CD8-positive, alpha-beta memory T cell (primary cell): ENCODE results near the gene B2M. TPM values are rescaled to one million over a fixed set of nuclear protein-coding genes. Genes with fewer than 3 reads are reported as not detected.
"Not testable (repeated sequence)": the region's sequence is repeated elsewhere in the genome, so short reads cannot be mapped to it uniquely, and the experiment has no call there.

Experiments
- CTCF ChIA-PET: fragments of 350-600 bp; sonication (Branson Sonifier 250); formaldehyde crosslinking; loops from one replicate; lab custom pipeline; 2021; ENCODE audit warnings: antibody characterized with exemption; lab: Charles Lee
- POLR2A ChIA-PET: fragments of 350-600 bp; sonication (Branson Sonifier 250); formaldehyde crosslinking; loops from one replicate; lab custom pipeline; 2021; ENCODE audit warnings: antibody characterized with exemption; lab: Charles Lee
- DNase-seq, 5 donors: peaks; one replicate each; pipeline versions ENCODE4 v3.0.0 to v3.0.0-alpha.2; 2020 to 2022; ENCODE audit warnings: mixed read lengths in 1 of 5
- H3K27ac ChIP-seq: one replicate; pipeline ENCODE4 v1.7.0; 2013; ENCODE audit warnings: low read depth, mild to moderate bottlenecking, low read length, moderate library complexity
- H3K27me3 ChIP-seq: 2 replicates; pipeline ENCODE4 v1.7.0; 2013; ENCODE audit warnings: low read length, mild to moderate bottlenecking; ENCODE audit not compliant: insufficient read depth, poor library complexity, severe bottlenecking
- H3K36me3 ChIP-seq: 2 replicates; pipeline ENCODE4 v1.7.0; 2013; ENCODE audit warnings: mild to moderate bottlenecking, low read length, moderate library complexity; ENCODE audit not compliant: insufficient read depth
- H3K4me1 ChIP-seq: 2 replicates; pipeline ENCODE4 v1.7.0; 2013; ENCODE audit warnings: mild to moderate bottlenecking, low read length, moderate library complexity; ENCODE audit not compliant: insufficient read depth
- H3K4me3 ChIP-seq: 2 replicates; pipeline ENCODE4 v1.7.0; 2013; ENCODE audit warnings: mild to moderate bottlenecking, low read length
- H3K9me3 ChIP-seq: 2 replicates; pipeline ENCODE4 v1.7.0; 2013; ENCODE audit warnings: mild to moderate bottlenecking, low read length
- H3K27ac Mint-ChIP-seq, 8 donors: one replicate each; pipeline ENCODE4 v1.8.0; 2020 to 2021; ENCODE audit warnings: mixed read lengths in 8 of 8, mild to moderate bottlenecking in 6 of 8, inconsistent platforms in 3 of 8, moderate library complexity in 3 of 8
- H3K27me3 Mint-ChIP-seq, 2 donors: one replicate each; pipeline ENCODE4 v1.8.0; 2020 to 2021; ENCODE audit warnings: mixed read lengths in 2 of 2, mild to moderate bottlenecking in 1 of 2, moderate library complexity in 1 of 2
- H3K36me3 Mint-ChIP-seq, 3 donors: one replicate each; pipeline ENCODE4 v1.8.0; 2020 to 2021; ENCODE audit warnings: mixed read lengths in 3 of 3, inconsistent platforms in 1 of 3, mild to moderate bottlenecking in 1 of 3
- H3K4me1 Mint-ChIP-seq, 3 donors: one replicate each; pipeline ENCODE4 v1.8.0; 2020 to 2021; ENCODE audit warnings: mixed read lengths in 3 of 3, inconsistent platforms in 1 of 3, mild to moderate bottlenecking in 1 of 3
- H3K4me3 Mint-ChIP-seq, 7 donors: one replicate each; pipeline ENCODE4 v1.8.0; 2020 to 2021; ENCODE audit warnings: mixed read lengths in 7 of 7, mild to moderate bottlenecking in 6 of 7, moderate library complexity in 4 of 7, inconsistent platforms in 2 of 7
- H3K9me3 Mint-ChIP-seq, 5 donors: one replicate each; pipeline ENCODE4 v1.8.0; 2020 to 2022; ENCODE audit warnings: mixed read lengths in 5 of 5, mild to moderate bottlenecking in 3 of 5, moderate library complexity in 2 of 5, inconsistent platforms in 1 of 5
- polyA plus RNA-seq: library from polyadenylated mRNA; unstranded; fragments of 300-500 nt; fragmentation: Illumina TruSeq; gene quantifications from one replicate; pipeline ENCODE4 v1.2.3, GENCODE V29; 2021
- total RNA-seq, 2 experiments: library from RNA; stranded (reverse); gene quantifications; one replicate each; pipeline ENCODE4 v1.2.3, GENCODE V29; 2021

B2M gene
- total and polyA plus RNA-seq, 3 experiments from 2014 or later, result 4,597 to 38,920 (median 4,837) TPM

DNA sequence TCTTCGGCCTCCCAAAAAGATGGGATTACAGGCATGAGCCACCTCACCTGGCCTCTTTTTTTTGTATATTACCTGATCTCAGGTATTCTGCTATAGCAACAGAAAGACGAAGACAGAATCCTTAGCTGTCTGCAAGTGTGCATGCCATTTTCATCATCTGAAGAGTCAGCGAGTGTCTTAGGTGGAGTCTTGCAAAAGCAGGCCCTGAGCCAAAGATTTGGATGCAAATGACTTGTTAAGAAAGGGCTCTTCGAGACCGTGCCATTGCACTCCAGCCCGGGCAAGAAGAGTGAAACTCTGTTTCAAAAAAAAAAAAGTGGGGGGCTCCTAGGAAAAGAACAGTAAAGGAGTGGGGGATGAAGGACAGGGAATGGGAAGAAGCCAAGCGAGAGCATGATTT, 14.8 kb downstream of the B2M start:
- Histone ChIP-seq H3K27ac (peak overlapping the region; percentile 63), H3K4me3 (peak overlapping the region; percentile 59), H3K36me3 (no peaks in the 10 kb centered on the region), H3K27me3 (no peaks in the 10 kb centered on the region), H3K4me1 (peaks cover 80% of the 10 kb centered on the region), H3K9me3 (no peaks in the 10 kb centered on the region)
- CTCF ChIA-PET, result interaction anchor here (0.6 to 16.5 kb wide), 5 partner anchors 11 to 91 kb away, joined by 3 to 271 read pairs (median 82); partner anchors contain the start of genes B2M, PATL2, SPG11 and TRIM69
- DNase-seq, result no peak
- H3K4me1 Mint-ChIP-seq, result peaks cover 67 to 85% (median 81%) of the 10 kb centered on the region in 3 donors
- POLR2A ChIA-PET, result interaction anchor here (0.6 to 14.5 kb wide), 9 partner anchors 10 to 144 kb away, joined by 3 to 728 read pairs (median 5); partner anchors contain the start of genes B2M, PATL2, SPG11 and TRIM69
- peaks cover 0 to 19% (median 0%) of the 10 kb centered on the region in 3 donors for H3K36me3 Mint-ChIP-seq
- no peaks in the 10 kb centered on the region for H3K27me3 Mint-ChIP-seq
- peak overlapping the region; percentile 96 to 100 (median 99) for H3K27ac Mint-ChIP-seq
- peak overlapping the region; percentile 87 to 100 (median 98) for H3K4me3 Mint-ChIP-seq
- no peaks in the 10 kb centered on the region for H3K9me3 Mint-ChIP-seq

DNA sequence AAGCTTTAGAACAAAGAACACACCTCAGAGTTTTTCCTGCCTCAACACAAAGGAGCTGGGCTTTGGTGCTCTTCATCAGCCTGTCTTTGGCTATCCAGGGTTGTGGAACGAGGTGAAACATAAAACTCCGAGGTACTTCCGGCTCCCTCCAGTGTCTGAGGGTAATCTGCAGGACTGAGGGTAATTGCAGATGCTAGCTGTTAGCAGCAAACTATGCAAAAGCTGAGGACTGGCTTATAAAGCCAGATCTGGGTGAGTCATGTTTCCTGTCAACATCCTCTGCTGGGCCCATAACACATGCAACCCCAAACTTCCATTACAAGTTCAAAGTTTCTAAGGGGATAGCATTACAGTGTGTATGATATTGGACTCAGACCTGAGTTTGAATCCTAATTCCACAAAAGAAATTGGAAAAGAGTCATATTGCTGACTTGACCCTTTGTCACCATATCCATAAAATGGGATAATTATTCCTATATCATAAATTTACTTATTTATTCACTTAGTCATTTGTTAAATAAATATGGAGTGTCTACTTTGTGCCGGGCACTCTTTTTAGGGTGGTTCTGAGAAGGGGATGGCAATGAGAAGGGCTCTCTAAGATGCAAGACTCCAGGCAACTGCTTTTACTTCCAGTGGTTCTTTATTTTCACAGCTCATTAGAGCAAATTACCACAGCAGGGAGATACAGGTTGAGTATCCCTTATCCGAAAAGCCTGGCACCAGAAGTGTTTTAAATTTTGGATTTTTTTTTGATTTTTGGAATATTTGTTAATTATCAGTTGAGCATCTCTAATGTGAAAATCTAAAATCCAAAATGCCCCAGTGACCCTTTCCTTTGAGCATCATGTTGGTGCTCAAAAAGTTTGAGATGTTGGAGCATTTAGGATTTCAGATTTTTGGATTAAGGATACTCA, 15.5 kb downstream of the B2M start:
- Histone ChIP-seq H3K9me3 (no peaks in the 10 kb centered on the region), H3K4me3 (peak overlapping the region; percentile 59), H3K36me3 (no peaks in the 10 kb centered on the region), H3K27ac (peak overlapping the region; percentile 88), H3K4me1 (peaks cover 80% of the 10 kb centered on the region), H3K27me3 (no peaks in the 10 kb centered on the region)
- Mint-ChIP-seq H3K36me3 (peaks cover 0 to 25% (median 2%) of the 10 kb centered on the region in 3 donors), H3K27ac (peak overlapping the region; percentile 96 to 100 (median 99)), H3K9me3 (no peaks in the 10 kb centered on the region), H3K4me1 (peaks cover 69 to 85% (median 81%) of the 10 kb centered on the region in 3 donors), H3K4me3 (peak overlapping the region; percentile 87 to 100 (median 98)), H3K27me3 (no peaks in the 10 kb centered on the region)
- CTCF ChIA-PET, result interaction anchor here (0.6 to 16.5 kb wide), 5 partner anchors 10 to 92 kb away, joined by 3 to 271 read pairs (median 82); partner anchors contain the start of genes B2M, PATL2, SPG11 and TRIM69
- POLR2A ChIA-PET, result interaction anchor here (0.6 to 14.5 kb wide), 9 partner anchors 10 to 136 kb away, joined by 3 to 728 read pairs (median 5); partner anchors contain the start of genes B2M, PATL2, SPG11 and TRIM69
- peak; percentile 48 to 87 (median 84) for DNase-seq

DNA sequence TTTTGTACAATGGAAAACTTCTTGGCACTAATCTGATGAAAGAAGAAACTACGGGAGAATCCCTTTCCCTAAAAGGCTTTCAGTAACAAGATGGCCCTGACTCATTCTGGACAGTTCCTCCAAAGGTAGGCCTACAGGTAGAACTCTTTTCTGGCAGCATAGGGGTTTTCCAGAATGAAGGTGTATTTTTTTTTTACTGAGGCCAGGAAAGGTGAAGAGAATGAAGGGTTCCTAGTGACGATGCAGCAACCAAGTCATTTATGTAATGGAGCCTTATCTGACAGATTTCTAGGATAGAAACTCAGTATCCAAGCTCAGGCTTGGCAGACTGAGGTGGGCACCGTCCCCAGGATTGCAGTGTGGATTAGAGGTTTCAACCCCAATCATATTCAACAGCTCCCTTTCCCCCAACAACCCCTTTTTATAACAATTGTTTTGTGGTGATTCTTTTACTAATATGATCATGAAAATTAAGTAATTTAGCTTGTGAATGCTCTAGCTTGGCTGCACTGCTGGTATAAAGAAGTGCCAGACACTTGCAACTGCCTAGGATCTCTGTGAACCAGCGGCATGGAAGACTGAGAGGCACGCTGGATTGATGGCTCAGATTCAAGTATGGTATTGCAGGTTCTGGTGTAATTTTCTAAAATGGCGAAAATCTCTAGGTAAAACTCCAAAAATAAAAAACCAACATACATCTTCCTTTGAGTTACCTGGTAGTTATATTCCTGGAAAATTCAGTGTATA, 16.3 kb downstream of the B2M start:
- ChIA-PET CTCF (interaction anchor here (1.8 to 16.5 kb wide), 5 partner anchors 9 to 61 kb away, joined by 5 to 271 read pairs (median 82); partner anchors contain the start of genes B2M, PATL2, SPG11 and TRIM69), POLR2A (interaction anchor here (1.2 to 14.5 kb wide), 6 partner anchors 10 to 65 kb away, joined by 3 to 728 read pairs (median 47); partner anchors contain the start of genes B2M, PATL2, SPG11 and TRIM69)
- Mint-ChIP-seq H3K4me3 (peak overlapping the region; percentile 87 to 100 (median 98)), H3K27ac (peak overlapping the region; percentile 96 to 100 (median 99)), H3K9me3 (no peaks in the 10 kb centered on the region), H3K27me3 (no peaks in the 10 kb centered on the region), H3K36me3 (peaks cover 0 to 32% (median 6%) of the 10 kb centered on the region in 3 donors), H3K4me1 (peaks cover 70 to 86% (median 82%) of the 10 kb centered on the region in 3 donors)
- peak overlapping the region; percentile 88 for H3K27ac ChIP-seq
- peak overlapping the region; percentile 2 for H3K4me3 ChIP-seq
- peaks cover 80% of the 10 kb centered on the region for H3K4me1 ChIP-seq
- no peaks in the 10 kb centered on the region for H3K36me3 ChIP-seq
- DNase-seq, result no peak
- H3K9me3 ChIP-seq, result no peaks in the 10 kb centered on the region
- H3K27me3 ChIP-seq, result no peaks in the 10 kb centered on the region

DNA sequence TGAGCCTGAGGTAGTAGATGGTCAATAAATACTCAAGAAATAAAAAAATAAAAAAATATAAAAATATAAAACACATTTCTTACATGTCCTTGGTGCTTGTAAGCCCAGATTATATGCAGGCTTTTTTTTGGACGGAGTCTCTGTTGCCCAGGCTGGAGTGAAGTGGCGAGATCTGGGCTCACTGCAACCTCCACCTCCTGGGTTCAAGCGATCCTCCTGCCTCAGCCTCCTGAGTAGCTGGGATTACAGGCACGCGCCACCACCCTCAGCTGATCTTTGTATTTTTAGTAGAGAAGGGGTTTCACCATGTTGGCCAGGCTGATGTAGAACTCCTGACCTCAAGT, 16.9 kb downstream of the B2M start:
- Mint-ChIP-seq H3K4me3 (peak overlapping the region; percentile 98 to 100 (median 99)), H3K36me3 (peaks cover 0 to 32% (median 6%) of the 10 kb centered on the region in 3 donors), H3K27ac (peak overlapping the region; percentile 96 to 100 (median 99)), H3K4me1 (peaks cover 70 to 86% (median 86%) of the 10 kb centered on the region in 3 donors)
- not testable (repeated sequence) for H3K9me3 ChIP-seq, H3K27me3 Mint-ChIP-seq, H3K9me3 Mint-ChIP-seq, H3K36me3 ChIP-seq, DNase-seq, H3K27me3 ChIP-seq
- ChIA-PET CTCF (interaction anchor here (1.8 to 16.5 kb wide), 5 partner anchors 9 to 62 kb away, joined by 5 to 271 read pairs (median 82); partner anchors contain the start of genes B2M, PATL2, SPG11 and TRIM69), POLR2A (interaction anchor here (1.2 to 14.5 kb wide), 6 partner anchors 9 to 66 kb away, joined by 3 to 728 read pairs (median 47); partner anchors contain the start of genes B2M, PATL2, SPG11 and TRIM69)
- Histone ChIP-seq H3K4me1 (peaks cover 77% of the 10 kb centered on the region), H3K27ac (peak overlapping the region; percentile 88), H3K4me3 (peak overlapping the region; percentile 60)

DNA sequence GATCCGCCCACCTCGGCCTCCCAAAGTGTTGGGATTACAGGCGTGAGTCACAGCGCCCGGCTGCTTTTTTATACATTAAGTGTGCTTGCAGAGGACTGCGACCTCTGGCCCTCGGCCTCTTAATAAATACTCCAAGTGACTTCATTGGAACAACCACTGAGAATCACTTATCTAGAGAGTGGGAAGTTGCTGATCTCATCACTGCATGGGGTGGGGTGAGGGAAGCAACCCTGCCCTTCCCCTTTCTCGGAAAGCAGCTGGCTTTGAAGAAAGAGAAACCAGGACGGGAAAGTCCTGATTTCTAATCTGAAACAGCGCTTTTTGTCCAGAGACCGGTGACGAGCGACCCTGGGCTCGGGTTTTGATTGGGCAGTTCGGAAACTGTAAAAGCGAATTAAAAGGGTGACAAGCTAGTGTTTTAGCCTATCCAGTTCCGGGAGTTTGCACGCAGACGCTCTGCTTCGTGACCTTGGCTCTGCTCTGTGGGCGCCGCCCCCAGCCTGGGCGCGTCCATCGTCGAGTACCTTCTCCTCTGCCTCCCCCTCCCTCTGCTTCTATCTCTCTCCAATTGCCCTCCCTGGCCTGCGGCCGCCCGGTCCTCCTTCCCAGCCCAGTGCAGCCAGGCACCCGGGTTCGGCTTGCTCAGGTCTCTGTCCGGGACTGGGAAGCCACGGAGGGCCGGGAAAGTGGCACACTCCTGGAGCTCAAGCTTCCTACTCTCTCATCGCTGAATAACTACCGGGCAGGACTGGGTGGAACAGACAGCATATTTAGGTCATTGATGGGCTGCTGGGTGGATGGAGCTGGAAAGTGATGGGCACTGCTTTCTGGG, 17.5 kb downstream of the B2M start:
- no peaks in the 10 kb centered on the region for H3K9me3 ChIP-seq
- peak overlapping the region; percentile 90 to 100 (median 99) for H3K4me3 Mint-ChIP-seq
- H3K27ac Mint-ChIP-seq, result peak overlapping the region; percentile 96 to 100 (median 99)
- H3K36me3 Mint-ChIP-seq, result peaks cover 0 to 32% (median 6%) of the 10 kb centered on the region in 3 donors
- DNase-seq, result peak; percentile 86 to 97 (median 97)
- no peaks in the 10 kb centered on the region for H3K27me3 ChIP-seq
- H3K27ac ChIP-seq, result peak overlapping the region; percentile 88
- peaks cover 0 to 1% of the 10 kb centered on the region in 2 donors for H3K27me3 Mint-ChIP-seq
- peak overlapping the region; percentile 84 for H3K4me3 ChIP-seq
- no peaks in the 10 kb centered on the region for H3K9me3 Mint-ChIP-seq
- H3K36me3 ChIP-seq, result no peaks in the 10 kb centered on the region
- CTCF ChIA-PET, result interaction anchor here (1.8 to 16.5 kb wide), 5 partner anchors 8 to 62 kb away, joined by 5 to 271 read pairs (median 82); partner anchors contain the start of genes B2M, PATL2, SPG11 and TRIM69
- peaks cover 70 to 88% (median 86%) of the 10 kb centered on the region in 3 donors for H3K4me1 Mint-ChIP-seq
- POLR2A ChIA-PET, result interaction anchor here (0.6 to 14.5 kb wide), 6 partner anchors 9 to 66 kb away, joined by 3 to 728 read pairs (median 47); partner anchors contain the start of genes B2M, PATL2, SPG11 and TRIM69
- H3K4me1 ChIP-seq, result peaks cover 74% of the 10 kb centered on the region

DNA sequence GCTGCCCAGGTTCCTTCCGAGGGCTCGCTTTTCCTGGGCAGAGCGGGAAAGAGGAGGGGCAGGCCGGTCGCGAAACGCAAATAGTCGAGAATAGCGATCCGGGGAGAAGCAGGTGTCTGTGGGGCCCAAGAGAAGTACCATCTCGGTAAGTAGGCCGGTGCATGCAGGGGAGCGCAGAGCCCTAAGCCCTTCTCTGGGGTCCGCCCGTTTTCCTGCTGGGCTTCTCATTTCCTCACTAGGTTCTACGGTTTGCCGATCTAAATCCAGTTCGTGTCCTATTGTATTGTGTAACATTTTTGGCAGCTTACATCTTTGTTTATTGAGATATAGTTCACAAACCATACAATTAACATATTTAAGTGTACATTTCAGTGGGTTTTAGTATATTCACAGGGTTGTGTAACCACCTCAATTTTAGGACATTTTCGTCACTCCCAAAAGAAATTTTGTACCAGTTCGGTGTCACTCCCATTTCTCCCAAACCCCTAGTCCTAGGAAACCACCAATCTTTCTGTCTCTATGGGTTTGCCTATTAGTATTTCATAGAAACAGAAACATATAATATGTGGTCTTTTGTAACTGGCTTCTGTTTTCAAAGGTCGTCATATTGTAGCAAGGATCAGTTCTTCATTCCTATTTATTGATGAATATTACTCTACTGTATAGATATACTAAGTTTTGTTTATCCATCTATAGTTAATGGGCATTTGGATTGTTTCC, 18.3 kb downstream of the B2M start:
- Histone ChIP-seq H3K36me3 (no peaks in the 10 kb centered on the region), H3K4me1 (peaks cover 74% of the 10 kb centered on the region), H3K9me3 (no peaks in the 10 kb centered on the region), H3K4me3 (peak overlapping the region; percentile 84), H3K27ac (peak overlapping the region; percentile 88), H3K27me3 (no peaks in the 10 kb centered on the region)
- Mint-ChIP-seq H3K4me3 (peak overlapping the region; percentile 90 to 100 (median 99)), H3K9me3 (no peaks in the 10 kb centered on the region), H3K27me3 (peaks cover 0 to 2% of the 10 kb centered on the region in 2 donors), H3K27ac (peak overlapping the region; percentile 96 to 100 (median 99)), H3K36me3 (peaks cover 0 to 32% (median 6%) of the 10 kb centered on the region in 3 donors), H3K4me1 (peaks cover 65 to 85% (median 84%) of the 10 kb centered on the region in 3 donors)
- ChIA-PET CTCF (interaction anchor here (0.9 to 16.5 kb wide), 7 partner anchors 8 to 151 kb away, joined by 3 to 271 read pairs (median 6); partner anchors contain the start of genes B2M, PATL2, SPG11 and TRIM69), POLR2A (interaction anchor here (0.6 to 14.5 kb wide), 7 partner anchors 8 to 67 kb away, joined by 3 to 728 read pairs (median 7); partner anchors contain the start of genes B2M, PATL2, SPG11 and TRIM69)
- peak in 2 of 5 donors; percentile 34 to 66 for DNase-seq
